Heart right ventricle (tissue), 16 donors: Measurements from ENCODE around the gene NNMT. TPM values are rescaled to one million over a fixed set of nuclear protein-coding genes. Genes with fewer than 3 reads are reported as not detected.

Experiments used
- ATAC-seq, 8 donors: fragments of 200-7000 bp; cut with Tn5 transposase; one replicate each; pipeline ENCODE4 v1.9.1; 2020; ENCODE audit warnings: mild to moderate bottlenecking in 8 of 8, moderate library complexity in 8 of 8, moderate number of reproducible peaks in 1 of 8
- DNase-seq, 2 donors: peaks; one replicate each; pipeline ENCODE4 v3.0.0-alpha.2; 2020
- H3K27ac ChIP-seq, 10 donors: fragments of 200-600 bp; sonication (generic) in 2 of 10; one replicate each; pipeline versions ENCODE4 v1.5.0 to v1.8.0; 2020 to 2022; ENCODE audit warnings: mild to moderate bottlenecking in 3 of 10
- H3K27me3 ChIP-seq, 7 donors: fragments of 200-600 bp; one replicate each; pipeline ENCODE4 v1.8.0; 2021 to 2022; ENCODE audit warnings: mild to moderate bottlenecking in 2 of 7
- H3K36me3 ChIP-seq, 9 donors: fragments of 200-600 bp; sonication (generic) in 1 of 9; one replicate each; pipeline versions ENCODE4 v1.5.0 to v1.8.0; 2020 to 2022; ENCODE audit warnings: mild to moderate bottlenecking in 2 of 9
- H3K4me1 ChIP-seq, 9 donors: fragments of 200-600 bp; sonication (generic) in 1 of 9; one replicate each; pipeline versions ENCODE4 v1.5.0 to v1.8.0; 2020 to 2022; ENCODE audit warnings: mild to moderate bottlenecking in 4 of 9
- H3K4me3 ChIP-seq, 10 donors: fragments of 200-600 bp; sonication (generic) in 2 of 10; one replicate each; pipeline versions ENCODE4 v1.5.0 to v1.8.0; 2020 to 2022; ENCODE audit warnings: mild to moderate bottlenecking in 7 of 10, moderate library complexity in 2 of 10
- H3K9me3 ChIP-seq, 11 donors: fragments of 200-600 bp in 10 of 11; sonication (generic) in 2 of 11; one replicate each; pipeline versions ENCODE4 v1.5.0 to v1.8.0; 2013 to 2022; ENCODE audit warnings: mild to moderate bottlenecking in 2 of 11, control low read depth in 1 of 11, moderate library complexity in 1 of 11
- WGBS, 2 donors: extraction: QIAGEN DNeasy Blood & Tissue Kit; methylation state at CpG; one replicate each; pipeline ENCODE4 v1.1.7; 2013; ENCODE audit warnings: inconsistent platforms in 1 of 2; 5-methylcytosine and 5-hydroxymethylcytosine counted together
- intact Hi-C, 10 donors: fragments of 100-400 bp; cut with DNase I; formaldehyde crosslinking; loops; one replicate each; pipeline versions ENCODE4 v1.11.1 to v1.14.2; 2022
- polyA plus RNA-seq, 2 donors: library from polyadenylated mRNA; stranded (reverse); fragments of 200-250 nt; gene quantifications; one replicate each; pipeline ENCODE4 v1.2.3, GENCODE V29; 2013
- total RNA-seq, 10 donors: library from RNA; stranded (reverse); fragmentation: NEBNext Ultra II Directional in 3 of 10; extraction: Animal tissue kit (Norgen Biotek cat#: 25700) in 3 of 10; gene quantifications; one replicate each; pipeline versions ENCODE4 v1.2.1 to v1.2.4, GENCODE V29; 2021 to 2023
- TF ChIP-seq, protein P1 (sequence below), 9 donors: fragments of 200-600 bp; sonication (generic) in 2 of 9; IDR thresholded peaks; one replicate each; pipeline versions ENCODE4 v1.5.0 to v1.8.0; 2021 to 2022; ENCODE audit warnings: antibody characterized with exemption in 9 of 9, mild to moderate bottlenecking in 5 of 9, moderate library complexity in 1 of 9
- donor health status: Arrhythmogenic right ventricular cardiomyopathy.
- donor health status: ischemic (EF 13 %, LVEDD 7.1; RV severe dilation, severe dysfunction).
- donor health status: healthy with polysubstance abuse.
- donor health status: DM: no; HTN: yes; CAD: no.
- donor health status: DM: no; HTN: no; CAD: no.
- donor health status: ischemic (EF 25% LVEDD 6.9; RV normal size, moderate dysfunction).
- donor health status: ischemic (EF 25% LVEDD 5.7; RV mildly dilated, moderate dysfunction).
- donor health status: healthy.
- donor health status: DM: yes; HTN: yes; CAD: no.
- donor health status: Ischemic cardiomyopathy.
- donor health status: ischemic (EF 35%, LVEDD 5.7; RV mildly dilated, moderate dysfunction).
- donor health status: nonischemic (EF 11% LVEDD 7.7; RV severe dilation, severe dysfunction).
- donor health status: DM: yes; HTN: yes; CAD: no.
- donor health status: PGD.
- donor health status: ischemic (EF 29% LVEDD 5.4; RV normal size, mild dysfunction).
- donor health status: nonischemic (EF 23%, LVEDD 6.1; RV moderate dilation, normal function).

The NNMT gene
- total and polyA plus RNA-seq, 12 donors: 6.9 to 114 (median 26.1) TPM

DNA sequence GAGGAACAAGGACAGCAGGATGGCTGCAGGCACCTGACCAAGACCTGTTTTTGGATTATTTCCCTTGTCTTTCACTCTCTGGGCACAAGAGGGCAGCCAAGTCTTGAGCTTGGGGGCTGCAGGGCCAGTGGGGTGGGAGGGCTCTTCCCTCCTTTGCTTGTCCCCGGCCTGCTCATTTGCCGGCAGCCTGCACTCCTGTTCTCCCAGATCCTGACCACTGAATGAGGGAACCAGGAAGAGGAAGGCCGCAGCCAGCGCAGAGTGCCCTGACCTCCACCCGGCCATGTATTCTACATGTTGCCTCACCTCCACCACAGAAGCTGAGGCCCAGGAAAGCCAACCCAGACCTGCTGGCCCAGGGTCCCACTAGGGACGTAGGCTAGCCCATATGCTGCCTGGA lies 15.5 kb upstream of the NNMT start:
- TF ChIP-seq, protein P1, sequence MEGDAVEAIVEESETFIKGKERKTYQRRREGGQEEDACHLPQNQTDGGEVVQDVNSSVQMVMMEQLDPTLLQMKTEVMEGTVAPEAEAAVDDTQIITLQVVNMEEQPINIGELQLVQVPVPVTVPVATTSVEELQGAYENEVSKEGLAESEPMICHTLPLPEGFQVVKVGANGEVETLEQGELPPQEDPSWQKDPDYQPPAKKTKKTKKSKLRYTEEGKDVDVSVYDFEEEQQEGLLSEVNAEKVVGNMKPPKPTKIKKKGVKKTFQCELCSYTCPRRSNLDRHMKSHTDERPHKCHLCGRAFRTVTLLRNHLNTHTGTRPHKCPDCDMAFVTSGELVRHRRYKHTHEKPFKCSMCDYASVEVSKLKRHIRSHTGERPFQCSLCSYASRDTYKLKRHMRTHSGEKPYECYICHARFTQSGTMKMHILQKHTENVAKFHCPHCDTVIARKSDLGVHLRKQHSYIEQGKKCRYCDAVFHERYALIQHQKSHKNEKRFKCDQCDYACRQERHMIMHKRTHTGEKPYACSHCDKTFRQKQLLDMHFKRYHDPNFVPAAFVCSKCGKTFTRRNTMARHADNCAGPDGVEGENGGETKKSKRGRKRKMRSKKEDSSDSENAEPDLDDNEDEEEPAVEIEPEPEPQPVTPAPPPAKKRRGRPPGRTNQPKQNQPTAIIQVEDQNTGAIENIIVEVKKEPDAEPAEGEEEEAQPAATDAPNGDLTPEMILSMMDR (IDR thresholded peaks at IDR 0.05): peak; percentile 48 to 83 (median 71)
- DNase-seq: peak; percentile 41 to 68
- WGBS, 2 donors: 40 to 41% methylated on average over 6 of the region's 6 CpGs
- Histone ChIP-seq H3K4me3 (no peak overlapping the region), H3K27ac (peak overlapping the region in 7 of 10 donors; percentile 18 to 79 (median 58)), H3K9me3 (no peaks in the 10 kb centered on the region), H3K27me3 (no peaks in the 10 kb centered on the region), H3K36me3 (no peaks in the 10 kb centered on the region), H3K4me1 (peaks cover 4 to 30% (median 21%) of the 10 kb centered on the region in 9 donors)
- peak; percentile 74 to 92 (median 86) for ATAC-seq
- intact Hi-C loops: loop anchor here in 6 of 10 donors (2.0 to 10.0 kb wide), 8 partner anchors 37 to 482 kb away; partner anchors contain the start of genes C11orf71 (in 1 of the 6), RBM7 (in 1 of the 6) and REXO2 (in 1 of the 6)

DNA sequence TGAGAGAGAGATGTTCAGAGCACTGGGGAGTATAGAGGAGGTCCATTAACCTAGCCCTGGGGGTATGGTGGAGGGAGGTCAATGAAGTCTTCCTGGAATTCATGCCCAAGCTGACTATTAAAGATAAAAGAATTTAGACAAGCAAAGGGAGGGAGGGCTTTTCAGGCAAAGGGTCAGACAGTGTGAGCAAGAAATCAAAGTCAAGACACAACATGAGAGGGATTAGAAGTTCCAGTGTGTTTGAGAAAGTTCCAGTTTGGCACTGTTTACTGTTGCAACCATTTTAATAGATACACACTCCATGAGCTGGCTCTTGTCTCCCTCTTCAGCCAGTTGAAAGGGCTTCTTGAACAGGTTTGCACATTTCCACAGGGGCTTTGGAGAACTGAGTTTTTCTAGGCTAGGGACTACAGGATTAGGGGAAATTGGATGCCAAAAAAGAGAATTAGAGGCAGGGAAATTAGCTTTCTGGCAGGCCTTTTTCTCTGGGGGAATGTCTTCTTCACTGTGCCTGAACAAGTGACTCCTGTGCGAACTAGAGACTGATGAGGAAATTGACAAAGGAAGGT lies 14.7 kb upstream of the NNMT start:
- TF ChIP-seq, protein P1 (IDR thresholded peaks at IDR 0.05): no peak
- H3K27ac ChIP-seq: peak overlapping the region in 7 of 10 donors; percentile 18 to 79 (median 58)
- peaks cover 4 to 30% (median 21%) of the 10 kb centered on the region in 9 donors for H3K4me1 ChIP-seq
- no peak overlapping the region for H3K4me3 ChIP-seq
- WGBS, 2 donors: 83 to 85% methylated on average over 1 of the region's 1 CpG
- H3K9me3 ChIP-seq: no peaks in the 10 kb centered on the region
- DNase-seq: no peak
- no peaks in the 10 kb centered on the region for H3K36me3 ChIP-seq
- intact Hi-C loops: loop anchor here in 6 of 10 donors (2.0 to 10.0 kb wide), 8 partner anchors 36 to 481 kb away; partner anchors contain the start of genes C11orf71 (in 1 of the 6), RBM7 (in 1 of the 6) and REXO2 (in 1 of the 6)
- no peak for ATAC-seq
- H3K27me3 ChIP-seq: no peaks in the 10 kb centered on the region

DNA sequence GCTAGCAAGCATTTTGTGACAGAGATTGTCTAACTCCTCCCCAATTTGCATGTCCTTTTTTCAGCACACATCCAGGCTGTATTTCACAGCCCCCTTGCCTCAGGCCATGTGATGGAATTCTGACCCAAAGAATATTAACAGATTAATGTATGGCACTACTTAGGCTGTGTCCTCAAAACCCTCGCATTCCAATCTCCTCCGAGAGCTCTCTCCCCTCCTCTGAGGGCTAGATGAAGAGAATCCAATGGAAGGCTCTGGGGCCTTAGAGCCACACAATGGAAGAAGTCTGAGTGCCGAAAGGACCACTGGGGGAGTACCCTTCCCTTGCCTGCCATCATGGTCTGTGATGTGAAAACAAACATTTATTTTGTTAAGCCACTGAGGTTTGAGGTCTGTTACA lies 13.7 kb upstream of the NNMT start:
- Histone ChIP-seq H3K4me1 (peaks cover 4 to 30% (median 21%) of the 10 kb centered on the region in 9 donors), H3K4me3 (no peak overlapping the region), H3K27me3 (no peaks in the 10 kb centered on the region), H3K27ac (no peak overlapping the region), H3K9me3 (no peaks in the 10 kb centered on the region), H3K36me3 (no peaks in the 10 kb centered on the region)
- TF ChIP-seq, protein P1 (IDR thresholded peaks at IDR 0.05): no peak
- intact Hi-C loops: loop anchor here in 6 of 10 donors (5.0 to 10.0 kb wide), 7 partner anchors 35 to 480 kb away; partner anchors contain the start of genes C11orf71 (in 1 of the 6), RBM7 (in 1 of the 6) and REXO2 (in 1 of the 6)
- WGBS, 2 donors: 83 to 84% methylated on average over 3 of the region's 3 CpGs
- no peak for ATAC-seq
- no peak for DNase-seq

DNA sequence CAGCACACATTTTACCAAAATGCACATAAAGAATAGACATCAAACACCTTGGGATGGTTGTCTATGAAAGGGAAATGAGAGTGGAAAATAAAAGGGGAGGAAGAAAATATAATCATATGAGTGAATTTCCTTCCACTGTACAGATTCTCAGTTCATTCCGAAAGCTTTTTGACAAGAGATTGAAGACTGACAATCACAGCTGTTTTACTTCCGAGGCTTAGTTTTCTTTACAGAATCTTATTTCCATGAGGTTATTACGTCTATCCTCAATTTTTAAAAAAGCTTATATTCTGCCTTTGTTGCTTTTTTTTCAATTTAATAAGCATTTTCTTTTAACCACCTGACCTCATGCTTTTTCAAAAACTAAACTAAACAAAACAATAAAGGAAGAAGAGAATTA lies 12.8 kb upstream of the NNMT start:
- 76 to 80% methylated on average over 3 of the region's 3 CpGs for WGBS, 2 donors
- Histone ChIP-seq H3K9me3 (no peaks in the 10 kb centered on the region), H3K27me3 (no peaks in the 10 kb centered on the region), H3K27ac (peak overlapping the region in 1 of 10 donors; percentile 45), H3K36me3 (no peaks in the 10 kb centered on the region), H3K4me3 (no peak overlapping the region), H3K4me1 (peaks cover 4 to 37% (median 21%) of the 10 kb centered on the region in 9 donors)
- TF ChIP-seq, protein P1 (IDR thresholded peaks at IDR 0.05): no peak
- intact Hi-C loops: loop anchor here in 6 of 10 donors (5.0 to 10.0 kb wide), 7 partner anchors 34 to 479 kb away; partner anchors contain the start of genes C11orf71 (in 1 of the 6), RBM7 (in 1 of the 6) and REXO2 (in 1 of the 6)
- ATAC-seq: no peak
- no peak for DNase-seq
